CD4-positive, alpha-beta T cell treated with Interleukin-6 for 4 hours (primary cell): ENCODE results near the gene GID8.

Source experiments
- DNase-seq: peaks from one replicate; pipeline ENCODE4 v3.0.0-alpha.2; 2020; ENCODE audit warnings: mixed read lengths

The GID8 gene

GRCh38 chr20:62923669-62924441 lies 14.1 kb upstream of the GID8 start:
- DNase-seq: no peak

- no peak for DNase-seq
Observed at GRCh38 chr20:62924442-62925075, 13.4 kb upstream of the GID8 start.

GRCh38 chr20:62925076-62925419 lies 12.9 kb upstream of the GID8 start:
- DNase-seq: no peak

GRCh38 chr20:62925420-62926228 lies 12.3 kb upstream of the GID8 start:
- DNase-seq: peak; percentile 58

- peak; percentile 95 for DNase-seq
Observed at GRCh38 chr20:62926229-62927127, 11.5 kb upstream of the GID8 start, which contains the start of gene DIDO1. Gene DIDO1, minus strand, starts transcription at chr20:62926505.

- no peak for DNase-seq
Observed at GRCh38 chr20:62927128-62927705, 10.7 kb upstream of the GID8 start.

GRCh38 chr20:62928246-62928939 lies 9.6 kb upstream of the GID8 start:
- DNase-seq: peak; percentile 31

- DNase-seq: peak; percentile 73
Observed at GRCh38 chr20:62929051-62929538, 8.9 kb upstream of the GID8 start.

- DNase-seq: no peak
Observed at GRCh38 chr20:62931464-62931863, 6.5 kb upstream of the GID8 start.

- no peak for DNase-seq
Observed at GRCh38 chr20:62933966-62934365, 4.0 kb upstream of the GID8 start.

GRCh38 chr20:62935204-62935967 lies 2.6 kb upstream of the GID8 start:
- no peak for DNase-seq

GRCh38 chr20:62935968-62936585 lies 1.9 kb upstream of the GID8 start:
- DNase-seq: no peak

- DNase-seq: peak; percentile 98
Observed at GRCh38 chr20:62937268-62938104, 461 bp upstream of the GID8 start.

- DNase-seq: no peak
Observed at GRCh38 chr20:62940875-62941274, 2.9 kb downstream of the GID8 start.

GRCh38 chr20:62941792-62942191 lies 3.8 kb downstream of the GID8 start:
- no peak for DNase-seq

- no peak for DNase-seq
Observed at GRCh38 chr20:62942456-62942855, 4.5 kb downstream of the GID8 start.

GRCh38 chr20:62943396-62943795 lies 5.4 kb downstream of the GID8 start:
- no peak for DNase-seq

GRCh38 chr20:62944184-62944583 lies 6.2 kb downstream of the GID8 start:
- DNase-seq: no peak

- DNase-seq: no peak
Observed at GRCh38 chr20:62944746-62945145, 6.8 kb downstream of the GID8 start.
